ENCODE data around the gene ITGAD.

The ITGAD gene

GRCh38 chr16:31409433-31409832 lies 16.3 kb downstream of the ITGAD start:
- Histone ChIP-seq H3K27me3 (ENCODE audit: control insufficient read depth, low read length) (no peaks in the 10 kb centered on the region), H3K79me2 (ENCODE audit: control insufficient read depth, low read length) (no peaks in the 10 kb centered on the region), H3K4me3 (ENCODE audit: low read length) (no peak overlapping the region), H3K9me2 (replicated peaks; ENCODE audit: control insufficient read depth, low read length) (no peaks in the 10 kb centered on the region), H3K4me2 (ENCODE audit: low read length) (no peak overlapping the region), H3K27ac (ENCODE audit: low read depth, low read length) (no peak overlapping the region), H3K4me1 (ENCODE audit: control insufficient read depth, low read length) (no peaks in the 10 kb centered on the region; the same call in 1 of the 2 replicates), H3K36me3 (ENCODE audit: control insufficient read depth, low read length) (no peaks in the 10 kb centered on the region), H3F3A (ENCODE audit: control insufficient read depth, insufficient read depth) (no peaks in the 10 kb centered on the region), H3K9me3 (ENCODE audit: control insufficient read depth, insufficient read depth, low read length) (no peaks in the 10 kb centered on the region), H4K20me1 (ENCODE audit: control insufficient read depth, insufficient read depth, low read depth, low read length) (no peaks in the 10 kb centered on the region)
- TF ChIP-seq EZH2phosphoT487 (IDR thresholded peaks at IDR 0.05; ENCODE audit: borderline replicate concordance, low read length) (no peak), CTCF (IDR thresholded peaks at IDR 0.05; ENCODE audit: low read depth, low read length, poor library complexity, severe bottlenecking) (no peak)

GRCh38 chr16:31410082-31410481 lies 16.9 kb downstream of the ITGAD start:
- Histone ChIP-seq H4K20me1 (ENCODE audit: control insufficient read depth, insufficient read depth, low read depth, low read length) (no peaks in the 10 kb centered on the region), H3K79me2 (ENCODE audit: control insufficient read depth, low read length) (no peaks in the 10 kb centered on the region), H3K36me3 (ENCODE audit: control insufficient read depth, low read length) (no peaks in the 10 kb centered on the region), H3K27ac (ENCODE audit: low read depth, low read length) (no peak overlapping the region), H3K9me3 (ENCODE audit: control insufficient read depth, insufficient read depth, low read length) (no peaks in the 10 kb centered on the region), H3K27me3 (ENCODE audit: control insufficient read depth, low read length) (no peaks in the 10 kb centered on the region), H3K4me2 (ENCODE audit: low read length) (no peak overlapping the region), H3K9me2 (replicated peaks; ENCODE audit: control insufficient read depth, low read length) (no peaks in the 10 kb centered on the region), H3F3A (ENCODE audit: control insufficient read depth, insufficient read depth) (no peaks in the 10 kb centered on the region), H3K4me1 (ENCODE audit: control insufficient read depth, low read length) (no peaks in the 10 kb centered on the region; the same call in 1 of the 2 replicates), H3K4me3 (ENCODE audit: low read length) (no peak overlapping the region)
- TF ChIP-seq EZH2phosphoT487 (IDR thresholded peaks at IDR 0.05; ENCODE audit: borderline replicate concordance, low read length) (no peak), CTCF (IDR thresholded peaks at IDR 0.05; ENCODE audit: low read depth, low read length, poor library complexity, severe bottlenecking) (no peak)

- H3K4me2 ChIP-seq (ENCODE audit: low read length), result no peak overlapping the region
- no peak overlapping the region for H3K27ac ChIP-seq (ENCODE audit: low read depth, low read length)
- TF ChIP-seq CTCF (IDR thresholded peaks at IDR 0.05; ENCODE audit: low read depth, low read length, poor library complexity, severe bottlenecking) (no peak), EZH2phosphoT487 (IDR thresholded peaks at IDR 0.05; ENCODE audit: borderline replicate concordance, low read length) (no peak)
- H3F3A ChIP-seq (ENCODE audit: control insufficient read depth, insufficient read depth), result no peaks in the 10 kb centered on the region
- no peaks in the 10 kb centered on the region; the same call in 1 of the 2 replicates for H3K4me1 ChIP-seq (ENCODE audit: control insufficient read depth, low read length)
- H3K79me2 ChIP-seq (ENCODE audit: control insufficient read depth, low read length), result no peaks in the 10 kb centered on the region
- H3K9me3 ChIP-seq (ENCODE audit: control insufficient read depth, insufficient read depth, low read length), result no peaks in the 10 kb centered on the region
- H3K4me3 ChIP-seq (ENCODE audit: low read length), result no peak overlapping the region
- no peaks in the 10 kb centered on the region for H4K20me1 ChIP-seq (ENCODE audit: control insufficient read depth, insufficient read depth, low read depth, low read length)
- no peaks in the 10 kb centered on the region for H3K9me2 ChIP-seq (replicated peaks; ENCODE audit: control insufficient read depth, low read length)
- no peaks in the 10 kb centered on the region for H3K36me3 ChIP-seq (ENCODE audit: control insufficient read depth, low read length)
- H3K27me3 ChIP-seq (ENCODE audit: control insufficient read depth, low read length), result no peaks in the 10 kb centered on the region
These were observed 18.1 kb downstream of the ITGAD start for GRCh38 chr16:31411024-31411844.
